ENCODE measurements around the gene TBC1D16.

Gene TBC1D16

DNA sequence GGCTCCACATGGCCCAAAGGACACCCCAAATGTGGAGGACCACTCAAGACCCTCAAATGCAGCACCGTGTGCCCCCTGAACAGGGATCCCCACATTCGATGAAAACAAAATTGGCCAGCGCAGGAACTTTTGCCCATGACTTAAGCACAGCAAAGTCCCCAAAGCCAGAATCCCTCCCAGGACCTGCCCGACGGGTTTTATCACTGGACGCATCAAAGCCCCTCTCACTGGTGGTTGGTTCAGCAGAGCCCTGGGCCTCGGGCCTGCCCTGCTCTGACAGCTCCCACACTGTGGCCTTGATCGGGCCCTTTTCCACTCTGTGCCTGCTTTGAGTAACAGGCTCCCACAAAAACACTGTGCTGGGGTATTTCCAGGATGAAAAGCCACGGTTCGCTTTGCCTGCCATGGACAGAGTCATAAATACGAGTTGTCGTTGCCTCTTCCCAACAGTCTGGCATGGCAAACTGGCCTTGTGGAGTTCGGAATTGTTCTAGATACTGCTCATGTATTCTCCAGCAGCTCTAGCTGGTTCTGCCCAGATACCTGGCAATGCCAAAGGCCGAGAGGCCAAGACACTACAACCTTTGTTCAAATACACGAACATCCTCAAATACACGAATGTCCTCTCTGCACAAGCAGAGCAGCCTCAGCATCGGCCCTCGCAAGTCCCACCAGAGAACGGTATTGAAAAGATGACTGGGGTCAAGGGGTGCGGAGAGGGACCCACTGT, 46.4 kb downstream of the TBC1D16 start:
- no peak for DNase-seq (ENCODE audit: low read depth)

DNA sequence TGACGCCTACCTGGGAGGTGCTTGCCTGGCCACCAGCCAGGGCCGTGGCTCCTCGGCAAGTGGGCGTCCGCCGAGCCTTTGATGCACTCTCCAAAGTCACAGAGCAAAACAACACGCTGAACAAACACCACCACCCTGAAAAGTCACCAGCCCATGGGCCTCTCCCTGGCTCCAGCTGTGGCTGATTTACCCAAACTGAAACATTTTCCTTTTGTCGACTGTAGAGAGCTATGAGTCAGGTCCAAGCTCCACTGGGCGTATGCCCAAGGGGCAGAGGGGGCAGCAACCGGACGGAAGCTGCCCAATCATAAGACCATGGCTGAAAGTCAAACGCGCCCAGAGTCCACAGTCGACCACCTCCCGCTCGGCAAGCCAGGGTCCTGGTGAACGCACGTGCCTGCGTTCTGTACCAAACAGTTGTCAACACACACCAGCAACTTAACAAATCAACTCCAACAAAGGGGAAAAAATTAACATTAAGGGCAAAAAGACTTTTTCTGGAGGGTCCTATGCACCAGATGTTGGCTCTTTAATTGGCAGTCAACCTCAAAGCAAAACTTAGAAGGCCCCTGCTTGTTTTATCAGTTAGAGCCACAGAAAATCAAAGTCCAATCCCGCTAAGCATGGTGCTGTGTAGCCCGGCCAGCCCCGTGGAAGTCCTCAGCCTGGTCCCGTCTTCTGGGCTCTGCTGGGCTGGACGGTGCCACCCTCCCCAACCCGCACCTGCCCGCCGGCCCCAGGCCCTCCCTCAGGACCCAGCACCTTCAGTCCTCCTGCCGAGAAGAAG, 47.3 kb downstream of the TBC1D16 start:
- DNase-seq (ENCODE audit: low read depth) = no peak

DNA sequence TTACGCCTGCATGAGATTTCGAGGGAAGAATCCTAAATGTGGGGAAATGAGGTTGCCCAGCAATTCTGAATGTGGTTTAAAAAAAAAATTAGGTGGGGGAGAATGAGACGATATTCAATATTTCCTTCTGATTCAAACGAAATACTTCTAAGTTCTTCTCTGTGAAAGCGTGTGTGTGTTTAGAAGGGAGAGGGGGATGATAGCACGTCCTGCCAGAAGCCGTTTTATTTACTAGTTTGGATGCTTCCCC, 47.8 kb downstream of the TBC1D16 start:
- DNase-seq (ENCODE audit: low read depth) = no peak

DNA sequence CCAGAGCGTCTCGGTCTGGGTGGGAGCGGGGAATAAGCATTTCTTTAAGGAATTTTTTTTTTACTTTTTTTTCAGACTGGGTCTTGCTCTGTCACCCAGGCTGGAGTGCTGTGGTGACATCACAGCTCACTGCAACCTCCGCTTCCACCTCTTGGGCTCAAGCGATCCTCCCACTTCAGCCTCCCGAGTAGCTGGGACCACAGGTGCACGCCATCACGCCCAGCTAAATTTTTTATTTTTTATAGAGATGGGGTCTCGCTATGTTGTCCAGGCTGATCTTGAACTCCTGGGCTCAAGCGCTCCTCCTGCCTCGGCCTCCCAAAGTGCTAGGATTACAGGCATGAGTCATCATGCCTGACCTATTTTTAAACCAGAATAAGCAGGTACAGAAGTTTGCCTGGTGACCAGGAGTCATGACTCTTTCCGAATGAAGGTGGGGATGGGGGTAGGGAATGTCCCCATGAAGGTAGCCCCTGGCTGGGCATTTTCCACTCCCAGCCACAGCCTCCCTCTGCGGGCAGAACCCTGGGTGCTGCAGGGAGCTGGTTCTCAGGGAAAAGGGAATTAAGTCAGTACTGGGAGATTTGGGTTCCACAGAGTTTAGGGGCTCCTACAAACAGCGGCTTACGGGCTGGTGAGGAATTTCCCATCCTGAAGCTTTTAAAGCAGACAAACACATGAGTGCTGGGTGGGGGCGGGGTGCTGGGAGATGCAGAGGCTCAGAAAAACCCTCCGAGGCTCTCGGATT, 48.3 kb downstream of the TBC1D16 start:
- DNase-seq (ENCODE audit: low read depth) = no peak

DNA sequence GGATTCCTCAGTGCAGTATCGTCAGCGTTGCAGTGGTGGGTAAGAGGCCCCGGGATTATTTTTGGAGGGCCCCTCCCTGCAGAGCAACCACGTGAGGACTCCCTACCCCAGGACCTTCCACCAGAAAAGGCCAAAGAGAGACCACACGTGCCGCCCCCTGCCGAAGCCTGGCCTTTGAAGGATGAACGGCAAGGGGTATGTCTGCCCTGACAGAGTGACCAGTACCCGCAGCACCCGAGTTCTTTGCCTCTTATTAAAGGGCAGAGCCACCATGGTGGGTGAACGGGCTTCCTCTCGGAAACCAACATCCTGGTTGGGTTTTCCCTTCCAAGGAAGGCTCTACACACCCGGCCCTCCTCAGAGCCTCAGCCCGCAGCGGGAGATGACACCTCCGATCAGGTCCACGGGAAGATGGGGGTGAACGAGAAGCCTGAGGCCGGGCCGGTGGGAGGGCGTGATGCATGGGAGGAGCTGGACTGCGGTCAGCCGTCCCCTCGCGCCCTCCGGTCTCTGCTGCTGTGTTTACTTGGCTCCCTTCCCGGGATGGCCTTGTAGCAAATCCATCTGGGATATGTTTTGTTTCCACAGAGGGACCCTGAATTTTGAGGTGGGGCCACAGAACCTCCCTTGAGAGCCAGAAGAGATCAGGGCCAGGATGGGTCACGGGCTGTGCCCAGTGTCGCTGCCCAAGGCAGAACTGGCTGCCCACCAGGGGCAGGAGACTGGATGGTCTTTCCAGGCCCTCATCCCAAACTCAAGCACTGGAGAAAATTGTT, 49.1 kb downstream of the TBC1D16 start:
- DNase-seq (ENCODE audit: low read depth) = no peak

DNA sequence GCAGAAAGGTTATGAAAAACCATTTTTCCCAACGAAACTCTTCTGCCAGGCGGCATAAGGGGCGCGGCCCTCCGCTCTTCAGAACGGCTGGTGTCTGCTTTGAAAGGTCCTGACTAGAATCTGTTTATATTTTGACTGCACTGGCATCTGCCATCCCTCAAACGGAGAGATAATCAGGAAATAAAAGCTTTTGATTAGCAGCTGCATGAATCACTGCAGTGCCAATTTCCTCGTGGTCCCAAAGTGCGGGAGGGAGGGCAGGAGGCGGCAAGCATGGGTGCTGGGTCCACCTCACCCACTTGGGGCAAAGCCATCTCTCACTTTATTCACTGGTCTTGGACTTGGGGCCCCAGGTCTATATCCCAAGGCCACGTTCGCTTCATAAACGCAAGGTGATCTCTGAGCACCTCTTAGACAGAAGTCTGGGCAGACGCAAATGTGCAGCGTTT, 49.7 kb downstream of the TBC1D16 start:
- no peak for DNase-seq (ENCODE audit: low read depth)

DNA sequence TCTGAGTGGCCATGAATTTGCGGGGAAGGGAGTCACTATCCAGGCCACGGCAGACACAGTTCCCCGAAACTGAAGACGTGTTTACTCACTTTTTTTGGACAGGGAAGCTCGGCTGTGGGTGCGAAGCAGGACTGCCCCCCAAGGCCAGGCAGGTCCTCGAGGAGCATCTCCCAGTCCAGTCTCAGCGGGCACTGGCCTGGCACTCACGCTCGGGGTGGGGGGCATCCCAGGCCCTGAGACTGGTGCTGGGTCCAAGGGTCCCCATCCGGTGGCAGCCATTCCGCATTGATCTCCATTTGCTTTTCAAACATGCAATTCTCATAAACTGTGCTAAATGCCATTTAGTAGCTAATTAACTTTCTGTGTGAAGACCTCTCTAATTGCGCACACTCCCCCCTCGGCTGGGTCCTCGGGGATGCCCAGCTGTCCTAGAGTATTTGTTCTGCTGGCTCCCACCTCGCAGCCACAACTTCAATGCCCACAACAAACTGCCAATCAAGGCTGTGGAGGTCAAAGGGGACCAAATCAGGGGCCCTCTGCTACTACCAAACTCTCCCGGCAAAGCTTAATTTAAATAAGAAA, 50.2 kb downstream of the TBC1D16 start:
- no peak for DNase-seq (ENCODE audit: low read depth)

DNA sequence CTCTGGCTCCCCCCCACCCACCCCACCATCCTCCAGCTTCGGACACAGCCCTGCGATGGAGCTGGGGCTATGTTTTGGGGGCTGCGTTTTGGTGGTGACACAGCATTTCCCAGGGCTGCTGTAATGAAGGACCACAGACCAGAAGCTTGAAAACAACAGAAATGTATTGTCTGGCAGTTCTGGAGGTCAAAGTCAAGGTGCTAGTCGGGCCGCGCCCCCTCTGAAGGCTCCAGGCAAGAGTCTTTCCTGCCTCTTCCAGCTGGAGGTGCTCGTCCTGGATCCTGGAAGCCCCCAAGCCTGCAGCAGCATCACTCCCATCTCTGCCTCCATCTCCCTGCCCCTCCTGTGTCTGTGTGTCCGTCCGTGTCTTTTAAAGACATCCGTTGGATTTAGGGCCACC, 50.8 kb downstream of the TBC1D16 start:
- no peak for DNase-seq (ENCODE audit: low read depth)

DNA sequence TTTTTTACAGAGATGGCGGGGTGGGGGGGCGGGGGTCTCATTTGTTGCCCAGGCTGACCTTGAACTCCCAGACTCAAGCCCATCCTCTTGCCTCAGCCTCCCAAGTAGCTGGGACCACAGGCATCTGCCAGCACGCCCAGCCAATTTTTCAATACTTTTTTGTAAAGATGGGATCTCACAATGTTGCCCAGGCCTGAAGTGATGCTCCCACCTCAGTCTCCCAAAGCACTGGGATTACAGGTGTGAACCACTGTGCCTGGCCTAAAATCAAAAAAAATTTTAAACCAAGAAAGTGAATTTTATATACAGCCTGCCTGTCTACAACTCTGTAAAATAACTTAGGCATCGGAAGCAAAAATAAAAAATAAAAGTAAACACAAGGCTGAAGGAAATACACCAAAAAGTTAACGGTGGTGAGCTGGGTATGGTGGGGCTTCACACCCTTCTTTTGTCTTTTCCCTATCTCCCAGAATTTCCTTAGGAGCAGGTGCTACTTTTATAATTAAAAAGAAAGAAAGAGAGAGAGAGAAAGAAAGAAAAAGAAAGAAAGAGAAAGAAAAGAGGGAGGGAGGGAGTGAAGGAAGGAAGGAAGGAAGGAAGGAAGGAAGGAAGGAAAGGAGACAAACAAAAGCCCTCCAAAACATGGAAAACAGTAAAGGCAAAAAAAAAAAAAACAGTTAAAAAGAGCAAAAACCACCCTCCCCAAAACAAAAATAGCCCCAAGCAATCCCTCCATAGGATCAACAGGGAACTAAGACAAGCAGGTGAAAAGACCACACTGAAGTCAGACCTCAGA, 51.4 kb downstream of the TBC1D16 start:
- DNase-seq (ENCODE audit: low read depth) = no peak

DNA sequence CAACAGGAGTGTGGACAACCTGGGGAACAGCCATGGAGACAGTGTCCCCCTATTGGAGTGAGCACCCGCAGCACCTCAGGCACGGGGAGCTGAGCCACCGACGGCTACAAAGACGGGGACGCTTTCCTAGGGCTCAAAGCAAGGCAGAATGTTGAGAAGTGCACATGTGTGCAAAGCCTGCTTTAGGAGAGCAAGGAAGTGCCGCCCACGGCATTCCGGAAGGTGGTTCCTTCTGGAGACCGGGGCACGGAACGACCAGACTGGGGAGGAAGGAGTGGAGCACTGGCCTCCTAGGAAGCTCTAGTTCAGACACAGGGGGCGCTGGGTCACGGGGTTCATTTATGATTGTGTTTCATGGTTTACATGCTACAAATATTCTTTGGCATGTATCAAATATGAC, 52.2 kb downstream of the TBC1D16 start:
- no peak for DNase-seq (ENCODE audit: low read depth)

DNA sequence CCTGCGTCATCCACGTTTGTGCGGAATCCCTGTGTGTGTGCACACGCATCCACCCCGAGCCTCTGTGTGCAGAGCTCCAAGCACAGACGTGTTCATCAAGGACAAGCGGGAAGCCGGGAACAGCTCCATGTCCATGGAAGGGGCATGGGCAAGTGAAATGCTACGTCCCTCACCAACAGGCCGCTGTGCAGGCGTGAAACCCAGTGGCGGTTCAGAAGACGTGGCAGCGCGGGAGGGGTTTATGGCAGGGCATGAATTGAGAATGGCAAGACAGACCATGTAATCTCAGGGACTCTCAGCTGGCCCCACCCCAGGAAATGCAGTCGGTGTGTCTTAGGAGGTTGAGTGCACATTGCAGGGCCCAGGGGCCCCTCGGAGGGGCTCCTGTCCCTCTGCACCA, 52.7 kb downstream of the TBC1D16 start:
- DNase-seq (ENCODE audit: low read depth) = no peak

DNA sequence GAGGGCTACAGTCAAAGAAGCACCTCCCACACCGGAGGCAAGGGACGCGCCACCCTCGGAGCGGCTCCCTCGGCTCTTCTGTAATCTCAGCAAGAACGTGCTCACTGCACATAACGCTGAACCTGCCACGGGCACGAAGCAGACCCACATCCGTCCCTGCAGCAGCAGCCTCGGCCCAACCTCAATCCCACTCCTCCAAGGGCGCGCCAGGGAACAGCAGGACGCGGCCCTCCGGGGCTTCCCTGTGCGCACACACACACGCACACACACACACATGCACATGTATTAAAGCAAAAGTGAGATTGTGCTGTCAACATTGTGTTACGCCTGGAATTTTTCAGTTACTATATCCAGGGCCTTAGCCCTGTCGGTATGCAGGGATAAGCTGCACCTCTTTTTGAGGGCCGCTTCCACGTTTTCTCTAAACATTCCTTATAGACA, 54.0 kb downstream of the TBC1D16 start:
- no peak for DNase-seq (ENCODE audit: low read depth)

DNA sequence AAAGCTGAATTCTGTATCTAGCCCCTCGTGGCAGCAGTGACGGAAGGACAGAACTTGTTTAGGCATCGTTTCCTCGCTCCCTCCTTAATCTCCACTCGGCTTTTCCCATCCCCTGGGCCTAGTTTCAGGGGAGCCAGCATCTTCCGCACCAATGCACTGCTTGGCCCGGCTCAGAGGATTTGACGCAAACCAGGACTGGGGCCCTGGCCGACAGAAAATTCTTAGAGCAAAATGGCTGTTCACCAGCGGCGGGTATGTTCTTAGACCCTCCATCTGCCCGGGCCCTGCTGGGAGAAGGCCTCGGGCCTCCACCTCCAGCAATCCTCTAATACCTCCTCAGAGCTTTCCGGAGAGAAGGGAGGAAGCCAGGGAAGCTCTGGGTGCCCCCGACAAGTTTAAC, 54.6 kb downstream of the TBC1D16 start:
- no peak for DNase-seq (ENCODE audit: low read depth)

DNA sequence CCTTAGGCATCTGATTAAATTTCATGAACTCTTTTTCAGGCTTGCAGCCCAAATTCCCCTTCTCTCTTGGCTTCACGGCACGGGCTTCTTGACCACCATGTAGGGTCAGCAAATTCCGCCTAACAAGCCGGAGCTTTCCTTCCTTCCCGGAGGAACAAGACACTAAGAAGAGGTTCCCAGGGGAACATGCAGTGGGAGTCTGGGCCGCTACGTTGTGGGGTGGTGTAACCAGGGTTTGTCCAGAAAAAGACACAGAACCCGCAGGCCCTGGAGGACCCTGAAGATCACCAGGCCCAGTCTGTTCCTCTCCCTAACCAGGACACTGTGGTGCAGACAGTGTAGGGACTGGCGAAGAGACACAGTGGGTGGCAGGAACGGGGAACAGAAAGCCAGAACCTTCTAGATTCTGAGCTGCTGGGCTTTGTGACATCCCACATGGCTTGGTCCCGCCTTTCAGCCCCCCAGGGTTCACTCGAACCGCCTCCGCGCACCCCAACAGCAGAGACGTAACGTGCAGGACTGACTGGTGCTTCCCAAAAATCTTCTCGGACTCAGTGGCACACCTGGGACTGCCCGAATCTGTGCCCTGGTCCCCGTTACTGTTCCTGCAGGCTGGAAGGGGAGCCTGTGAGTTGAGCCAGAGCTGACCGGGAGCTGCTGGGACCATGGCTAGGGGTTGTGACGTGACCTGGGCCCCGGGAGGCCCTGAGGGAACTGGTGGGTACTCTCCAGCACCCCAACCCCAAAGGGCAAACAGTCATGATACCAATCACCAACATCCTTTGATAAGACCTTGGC, 55.2 kb downstream of the TBC1D16 start:
- no peak for DNase-seq (ENCODE audit: low read depth)

DNA sequence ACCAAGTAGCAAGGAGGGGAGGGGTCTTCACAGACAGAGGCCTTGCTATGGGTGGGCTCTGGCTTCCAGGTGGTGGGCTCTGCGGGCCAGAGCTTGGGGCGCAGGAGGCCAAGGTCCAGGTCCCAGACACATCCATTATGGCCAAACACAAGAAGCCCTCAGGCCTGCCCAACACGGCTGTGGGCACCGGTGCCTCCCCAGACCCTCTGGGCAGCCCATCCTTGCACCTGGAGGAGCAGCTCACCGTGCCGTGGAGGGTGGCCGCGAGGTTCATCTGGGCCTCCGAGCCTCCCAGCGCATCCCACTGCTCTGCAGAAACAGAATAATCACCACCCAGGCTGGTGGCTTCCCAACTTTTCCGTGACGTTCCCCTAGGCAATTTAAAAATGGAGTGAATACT, 55.9 kb downstream of the TBC1D16 start:
- no peak for DNase-seq (ENCODE audit: low read depth)

DNA sequence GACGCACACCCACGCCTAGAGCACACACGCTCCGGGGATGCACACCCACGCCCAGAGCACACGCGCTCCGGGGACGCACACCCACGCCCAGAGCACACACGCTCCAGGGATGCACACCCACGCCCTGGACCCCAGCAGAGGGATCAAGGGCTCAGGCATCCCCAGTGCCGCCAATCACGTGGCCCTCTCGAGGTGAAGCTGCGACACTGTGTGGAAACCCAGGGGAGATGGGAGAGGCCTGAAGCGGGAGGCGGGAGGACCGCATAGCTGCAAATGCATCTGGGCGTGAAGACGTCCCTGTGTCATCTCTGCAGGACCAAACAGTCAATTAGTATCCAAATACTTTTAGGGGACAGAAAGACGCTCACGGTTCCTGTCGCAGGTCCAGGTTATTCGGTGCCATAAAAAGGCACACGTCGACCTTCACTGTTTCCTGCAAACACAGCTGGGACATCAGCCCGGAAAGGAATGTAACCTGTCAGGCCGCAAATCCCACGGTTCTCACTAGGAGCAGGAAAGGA, 56.4 kb downstream of the TBC1D16 start:
- DNase-seq (ENCODE audit: low read depth) = no peak

DNA sequence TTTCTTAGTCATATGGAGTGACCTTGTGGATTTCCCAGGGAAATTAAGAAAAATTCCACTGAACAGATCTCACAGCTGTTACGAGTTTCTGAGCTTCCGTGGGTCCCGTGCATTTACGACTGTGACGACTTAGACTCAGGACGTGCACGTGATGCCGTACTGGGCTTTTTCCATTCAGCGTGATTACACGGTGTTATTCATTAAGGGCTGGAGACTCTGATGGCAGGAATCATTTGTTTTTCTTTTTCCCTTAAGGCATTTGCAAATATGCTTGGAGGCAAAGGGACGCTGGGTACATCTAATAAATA, 57.2 kb downstream of the TBC1D16 start:
- DNase-seq (ENCODE audit: low read depth) = no peak

DNA sequence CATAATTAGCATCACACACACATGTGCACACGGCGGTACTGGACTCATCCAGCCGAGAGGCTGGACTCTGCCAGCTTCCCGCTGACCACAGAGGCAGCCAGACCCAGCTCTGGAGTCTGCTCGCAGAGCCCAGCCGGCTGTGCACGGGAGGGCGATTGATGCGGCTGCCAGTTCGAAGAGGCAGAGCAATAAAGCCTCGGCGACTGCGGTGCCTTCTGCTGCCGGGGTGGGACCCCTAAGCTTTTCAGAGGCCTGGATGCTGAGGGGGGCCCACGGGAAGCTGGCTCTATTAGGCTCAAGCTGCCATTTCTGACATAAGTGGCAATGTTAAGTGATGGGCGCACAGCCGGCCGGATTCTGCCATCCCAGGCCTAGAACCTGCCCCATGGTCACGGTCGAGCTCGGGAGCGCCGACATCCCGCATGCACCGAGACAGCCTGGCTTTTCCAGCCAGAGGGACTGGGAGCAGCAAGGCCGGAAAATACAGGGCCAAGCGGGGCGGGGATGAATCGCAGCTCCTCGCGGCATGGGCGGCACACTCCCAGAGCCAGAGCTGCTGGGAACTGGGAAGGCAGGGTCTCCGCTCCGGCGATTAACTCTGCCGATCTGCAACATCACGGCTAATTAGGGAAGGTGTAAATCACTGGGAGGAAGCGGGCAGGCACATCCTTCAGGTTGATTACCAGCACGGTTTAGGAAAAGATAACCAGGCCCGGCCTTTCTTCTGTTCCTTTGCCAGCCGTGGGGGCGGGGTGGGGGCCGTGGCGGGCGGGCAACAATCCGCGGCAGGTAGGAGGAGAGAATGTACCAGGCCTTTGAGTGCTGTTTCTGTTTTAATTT, 57.7 kb downstream of the TBC1D16 start:
- no peak for DNase-seq (ENCODE audit: low read depth)

DNA sequence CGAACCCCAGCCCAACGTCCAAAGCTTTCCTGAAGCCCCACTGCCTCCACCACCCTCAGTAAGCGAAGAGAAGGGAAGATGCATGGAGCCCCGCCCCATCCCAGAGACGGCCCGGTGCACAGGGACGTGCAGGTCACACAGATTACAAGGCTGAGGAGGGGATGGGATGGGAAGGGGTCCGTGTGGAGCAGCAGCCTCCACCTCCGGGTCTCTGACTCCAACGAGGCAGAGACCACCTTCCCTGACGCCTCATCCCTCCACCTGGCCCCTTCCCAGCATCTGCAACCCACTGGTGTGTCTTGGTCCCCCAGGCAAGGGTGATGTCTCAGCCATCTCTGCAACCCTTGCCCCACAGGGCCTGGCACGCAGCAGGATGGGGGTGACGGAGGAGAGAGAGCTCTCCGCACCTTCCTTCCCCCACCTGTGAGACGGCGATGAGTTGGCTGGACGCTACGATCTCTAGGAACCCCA, 58.5 kb downstream of the TBC1D16 start:
- no peak for DNase-seq (ENCODE audit: low read depth)
